B cell (primary cell): ENCODE measurements around the gene PHF21B. TPM values are rescaled to one million over a fixed set of nuclear protein-coding genes. Genes with fewer than 3 reads are reported as not detected.

Experiments
- ATAC-seq: fragments of 200-7000 bp; cut with Tn5 transposase; one replicate; pipeline ENCODE4 v1.10.0; 2021; ENCODE audit warnings: low read depth, mild to moderate bottlenecking, moderate number of reproducible peaks, moderate library complexity
- CTCF ChIA-PET: fragments of 350-600 bp; sonication (Branson Sonifier 250); formaldehyde crosslinking; loops from one replicate; lab custom pipeline; 2021; ENCODE audit warnings: antibody characterized with exemption, inconsistent platforms; lab: Charles Lee
- POLR2A ChIA-PET: fragments of 350-600 bp; sonication (Branson Sonifier 250); formaldehyde crosslinking; loops from one replicate; lab custom pipeline; 2021; ENCODE audit warnings: antibody characterized with exemption; lab: Charles Lee
- DNase-seq: peaks from one replicate; pipeline ENCODE4 v3.0.0; 2013
- H2AFZ ChIP-seq: 2 replicates; pipeline ENCODE4 v1.6.1; 2012; ENCODE audit warnings: mild to moderate bottlenecking, low read depth, low read length; ENCODE audit not compliant: insufficient read depth, poor library complexity, severe bottlenecking
- H3K27ac ChIP-seq, 2 donors: 1 replicate in 1 of 2; 2 replicates in 1 of 2; pipeline ENCODE4 v1.5.1; 2012 to 2013; ENCODE audit warnings: low read length in 2 of 2, mild to moderate bottlenecking in 2 of 2, moderate library complexity in 1 of 2
- H3K27me3 ChIP-seq, 4 experiments: fragments of 200-600 bp in 1 of 4; sonication (generic) in 1 of 4; replicated peaks in 1 of 4; 1 replicate in 2 of 4; 2 replicates in 2 of 4; pipeline versions ENCODE4 v1.6.1 to v1.7.0; 2013 to 2016; ENCODE audit warnings: low read length in 3 of 4, mild to moderate bottlenecking in 2 of 4, mixed read lengths in 1 of 4, moderate library complexity in 1 of 4; ENCODE audit not compliant: insufficient read depth in 4 of 4, control insufficient read depth in 3 of 4; ENCODE audit errors: control extremely low read depth in 1 of 4
- H3K36me3 ChIP-seq, 2 experiments: replicated peaks in 1 of 2; 1 replicate in 1 of 2; 2 replicates in 1 of 2; pipeline versions ENCODE4 v1.6.1 to v1.7.1; 2013; ENCODE audit warnings: low read length in 1 of 2; ENCODE audit not compliant: insufficient read depth in 2 of 2, control insufficient read depth in 1 of 2; ENCODE audit errors: control extremely low read depth in 1 of 2, extremely low read depth in 1 of 2
- H3K4me1 ChIP-seq, 2 donors: fragments of 200-600 bp in 1 of 2; sonication (generic) in 1 of 2; 1 replicate in 1 of 2; 2 replicates in 1 of 2; pipeline versions ENCODE4 v1.5.1 to v1.6.1; 2013 to 2017; ENCODE audit warnings: low read length in 2 of 2; ENCODE audit not compliant: control insufficient read depth in 2 of 2, insufficient read depth in 2 of 2
- H3K4me2 ChIP-seq: replicated peaks from 2 replicates; pipeline ENCODE3; 2012; ENCODE audit warnings: mild to moderate bottlenecking, low read depth, low read length; ENCODE audit not compliant: poor library complexity, severe bottlenecking
- H3K4me3 ChIP-seq, 5 experiments: fragments of 200-600 bp in 1 of 5; sonication (generic) in 1 of 5; 1 replicate in 3 of 5; 2 replicates in 2 of 5; pipeline versions ENCODE4 v1.5.1 to v1.7.0; 2011 to 2016; ENCODE audit warnings: low read length in 4 of 5, mild to moderate bottlenecking in 4 of 5, low read depth in 2 of 5, control low read depth in 1 of 5, moderate library complexity in 1 of 5; ENCODE audit not compliant: insufficient read depth in 1 of 5; ENCODE audit errors: control extremely low read depth in 1 of 5, extremely low read depth in 1 of 5
- H3K79me2 ChIP-seq: fragments of 200-600 bp; sonication (generic); one replicate; pipeline ENCODE4 v1.6.0; 2016; ENCODE audit warnings: low read length; ENCODE audit not compliant: control insufficient read depth, insufficient read depth
- H3K9ac ChIP-seq: fragments of 200-600 bp; sonication (generic); 2 replicates; pipeline ENCODE4 v1.6.1; 2017; ENCODE audit warnings: mild to moderate bottlenecking, low read length, moderate library complexity
- H3K9me3 ChIP-seq, 3 donors: one replicate each; pipeline versions ENCODE4 v1.6.1 to v1.7.1; 2013; ENCODE audit warnings: low read length in 2 of 3; ENCODE audit not compliant: control insufficient read depth in 2 of 3, insufficient read depth in 1 of 3; ENCODE audit errors: control extremely low read depth in 1 of 3
- H4K20me1 ChIP-seq: 2 replicates; pipeline ENCODE4 v1.6.0; 2012; ENCODE audit warnings: mild to moderate bottlenecking, low read length; ENCODE audit not compliant: insufficient read depth, control insufficient read depth, poor library complexity, severe bottlenecking
- H3K27ac Mint-ChIP-seq: one replicate; pipeline ENCODE4 v1.8.0; 2021; ENCODE audit warnings: mixed read lengths
- H3K27me3 Mint-ChIP-seq: one replicate; pipeline ENCODE4 v1.8.0; 2021; ENCODE audit warnings: mixed read lengths
- H3K4me1 Mint-ChIP-seq: one replicate; pipeline ENCODE4 v1.8.0; 2021; ENCODE audit warnings: mixed read lengths
- H3K4me3 Mint-ChIP-seq: one replicate; pipeline ENCODE4 v1.8.0; 2021; ENCODE audit warnings: mixed read lengths
- H3K9me3 Mint-ChIP-seq: one replicate; pipeline ENCODE4 v1.8.0; 2022; ENCODE audit warnings: mixed read lengths; ENCODE audit not compliant: insufficient read depth
- EZH2 ChIP-seq: IDR thresholded peaks from 2 replicates; pipeline ENCODE4 v1.6.1; 2012; ENCODE audit warnings: borderline replicate concordance, low read depth, mild to moderate bottlenecking, moderate library complexity, low read length; ENCODE audit not compliant: insufficient read depth, poor library complexity, severe bottlenecking
- WGBS: methylation state at CpG from one replicate; pipeline ENCODE4 v1.1.5; 2013; ENCODE audit warnings: missing lambda C conversion rate; ENCODE audit not compliant: insufficient coverage; 5-methylcytosine and 5-hydroxymethylcytosine counted together
- intact Hi-C: fragments of 100-400 bp; cut with micrococcal nuclease; formaldehyde crosslinking; loops from one replicate; pipeline ENCODE4 v1.10.0; 2022
- polyA plus RNA-seq: library from polyadenylated mRNA; depleted of rRNA; stranded (reverse); fragments of >200 nt; gene quantifications from 2 replicates; pipeline ENCODE4 v1.2.3, GENCODE V29; 2012
- total RNA-seq, 2 donors: library from RNA; stranded (reverse); fragments of 120-200 nt in 1 of 2; gene quantifications; 1 replicate in 1 of 2; 2 replicates in 1 of 2; pipeline versions ENCODE4 v1.2.3 to v1.2.4, GENCODE V29; 2013 to 2022
- TF ChIP-seq, protein P1 (sequence below): fragments of 200-600 bp; IDR thresholded peaks from one replicate; pipeline ENCODE4 v1.8.0; 2022; ENCODE audit warnings: antibody characterized with exemption, mild to moderate bottlenecking

PHF21B gene
- total and polyA plus RNA-seq, 2 donors (not counting 1 experiment from before 2014, with no cell fraction given): not detected

- Histone ChIP-seq H3K27ac (no peak overlapping the region), H3K4me2 (no peak overlapping the region), H3K4me1 (no peaks in the 10 kb centered on the region), H3K4me3 (no peak overlapping the region), H3K79me2 (no peaks in the 10 kb centered on the region), H2AFZ (no peak overlapping the region), H4K20me1 (no peaks in the 10 kb centered on the region), H3K27me3 (no peaks in the 10 kb centered on the region), H3K9me3 (no peaks in the 10 kb centered on the region), H3K36me3 (no peaks in the 10 kb centered on the region), H3K9ac (no peak overlapping the region)
- 57% methylated on average over 20 of the region's 20 CpGs for WGBS
- H3K9me3 Mint-ChIP-seq: no peaks in the 10 kb centered on the region
- no peaks in the 10 kb centered on the region for H3K27me3 Mint-ChIP-seq
- ATAC-seq (no peak), DNase-seq (no peak)
- TF ChIP-seq, protein P1, sequence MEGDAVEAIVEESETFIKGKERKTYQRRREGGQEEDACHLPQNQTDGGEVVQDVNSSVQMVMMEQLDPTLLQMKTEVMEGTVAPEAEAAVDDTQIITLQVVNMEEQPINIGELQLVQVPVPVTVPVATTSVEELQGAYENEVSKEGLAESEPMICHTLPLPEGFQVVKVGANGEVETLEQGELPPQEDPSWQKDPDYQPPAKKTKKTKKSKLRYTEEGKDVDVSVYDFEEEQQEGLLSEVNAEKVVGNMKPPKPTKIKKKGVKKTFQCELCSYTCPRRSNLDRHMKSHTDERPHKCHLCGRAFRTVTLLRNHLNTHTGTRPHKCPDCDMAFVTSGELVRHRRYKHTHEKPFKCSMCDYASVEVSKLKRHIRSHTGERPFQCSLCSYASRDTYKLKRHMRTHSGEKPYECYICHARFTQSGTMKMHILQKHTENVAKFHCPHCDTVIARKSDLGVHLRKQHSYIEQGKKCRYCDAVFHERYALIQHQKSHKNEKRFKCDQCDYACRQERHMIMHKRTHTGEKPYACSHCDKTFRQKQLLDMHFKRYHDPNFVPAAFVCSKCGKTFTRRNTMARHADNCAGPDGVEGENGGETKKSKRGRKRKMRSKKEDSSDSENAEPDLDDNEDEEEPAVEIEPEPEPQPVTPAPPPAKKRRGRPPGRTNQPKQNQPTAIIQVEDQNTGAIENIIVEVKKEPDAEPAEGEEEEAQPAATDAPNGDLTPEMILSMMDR: no peak
- TF ChIP-seq EZH2: no peak
- ChIA-PET POLR2A (no interaction called here), CTCF (no interaction called here)
- H3K4me3 Mint-ChIP-seq: no peak overlapping the region
- no peak overlapping the region for H3K27ac Mint-ChIP-seq
- no peaks in the 10 kb centered on the region for H3K4me1 Mint-ChIP-seq
- intact Hi-C loops: no loop called here
Measured at GRCh38 chr22:44944883-44945601, 64.8 kb downstream of the PHF21B start.

DNA sequence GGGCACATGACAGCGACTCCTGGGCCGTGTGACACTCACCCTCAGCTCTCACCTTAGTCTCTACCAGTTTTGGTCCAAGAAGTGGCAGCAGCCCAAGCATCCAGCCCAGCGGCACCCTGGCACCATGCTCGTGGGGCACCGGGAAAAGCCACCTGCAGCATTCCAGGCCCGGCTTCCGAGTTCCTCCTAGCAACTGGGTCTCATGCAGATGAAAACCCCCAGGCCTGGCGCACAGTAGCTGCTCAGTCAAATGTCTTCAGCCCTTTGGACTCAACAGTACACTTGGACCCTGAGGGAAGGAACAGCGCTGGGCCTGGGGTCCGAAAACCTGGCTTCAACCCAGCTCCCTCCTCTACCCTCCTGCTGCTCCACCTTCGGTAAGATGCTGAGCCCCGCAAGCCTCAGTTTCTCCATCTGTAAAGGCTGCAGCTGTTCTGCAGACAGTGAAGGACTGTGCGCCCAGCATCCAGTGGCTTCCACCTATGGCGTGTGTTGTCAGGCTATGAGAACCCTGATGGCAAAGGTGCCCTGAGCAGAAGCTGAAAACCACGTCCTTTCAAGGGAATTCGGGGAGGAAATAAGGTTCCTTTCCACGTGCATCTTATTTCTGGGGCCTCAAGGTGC is 66.0 kb downstream of the PHF21B start:
- Histone ChIP-seq H4K20me1 (no peaks in the 10 kb centered on the region), H3K4me1 (no peaks in the 10 kb centered on the region), H3K9me3 (no peaks in the 10 kb centered on the region), H3K4me3 (no peak overlapping the region), H3K4me2 (no peak overlapping the region), H2AFZ (no peak overlapping the region), H3K36me3 (no peaks in the 10 kb centered on the region), H3K79me2 (no peaks in the 10 kb centered on the region), H3K9ac (no peak overlapping the region), H3K27me3 (no peaks in the 10 kb centered on the region), H3K27ac (no peak overlapping the region)
- DNase-seq (no peak), ATAC-seq (no peak)
- H3K4me1 Mint-ChIP-seq: no peaks in the 10 kb centered on the region
- intact Hi-C loops: no loop called here
- H3K4me3 Mint-ChIP-seq: no peak overlapping the region
- ChIA-PET CTCF (no interaction called here), POLR2A (no interaction called here)
- no peaks in the 10 kb centered on the region for H3K9me3 Mint-ChIP-seq
- TF ChIP-seq, protein P1: no peak
- TF ChIP-seq EZH2: no peak
- no peak overlapping the region for H3K27ac Mint-ChIP-seq
- 86% methylated on average over 17 of the region's 17 CpGs for WGBS
- H3K27me3 Mint-ChIP-seq: peaks cover 4% of the 10 kb centered on the region
